ENCODE measurements around the gene PRKCA.
"Not testable (repeated sequence)": the region's sequence is repeated elsewhere in the genome, so short reads cannot be mapped to it uniquely, and the experiment has no call there.

Gene PRKCA

DNA sequence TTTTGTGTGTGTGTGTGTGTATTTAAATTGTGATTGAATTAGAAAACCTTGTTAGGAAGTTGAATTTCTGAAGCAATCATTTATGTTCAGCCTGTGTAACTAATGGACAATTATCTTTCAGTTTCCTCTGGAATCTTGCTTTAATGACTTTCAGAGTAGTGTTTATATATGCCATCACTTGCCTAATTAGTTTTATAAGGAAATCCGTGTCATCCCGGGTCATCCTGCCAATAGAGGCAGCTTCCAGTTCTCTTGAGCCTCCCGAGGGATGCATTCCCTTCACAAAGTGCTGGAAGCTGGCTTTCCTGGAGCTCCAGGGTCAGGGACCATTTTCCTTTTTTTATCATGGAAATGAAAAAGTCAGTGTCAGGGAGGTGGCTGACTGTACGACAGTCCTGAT, 42.9 kb downstream of the PRKCA start:
- Histone ChIP-seq H3K79me2 (ENCODE audit: low read length) (no peaks in the 10 kb centered on the region), H4K20me1 (ENCODE audit: insufficient read depth, low read length) (no peaks in the 10 kb centered on the region), H3K36me3 (replicated peaks; ENCODE audit: low read depth, low read length) (no peaks in the 10 kb centered on the region), H2AFZ (ENCODE audit: low read depth, low read length) (no peak overlapping the region), H3K4me2 (ENCODE audit: low read length) (no peak overlapping the region), H3K4me3 (ENCODE audit: low read length) (no peak overlapping the region), H3K9ac (ENCODE audit: low read length) (no peak overlapping the region), H3K27me3 (ENCODE audit: low read depth, low read length) (no peaks in the 10 kb centered on the region), H3K9me3 (ENCODE audit: insufficient read depth, low read length) (no peaks in the 10 kb centered on the region), H3K27ac (ENCODE audit: low read length) (no peak overlapping the region), H3K4me1 (ENCODE audit: low read length) (peaks cover 16% of the 10 kb centered on the region)
- no peak for TF ChIP-seq EZH2phosphoT487 (IDR thresholded peaks at IDR 0.05; ENCODE audit: low read depth)
- TF ChIP-seq, protein P1, sequence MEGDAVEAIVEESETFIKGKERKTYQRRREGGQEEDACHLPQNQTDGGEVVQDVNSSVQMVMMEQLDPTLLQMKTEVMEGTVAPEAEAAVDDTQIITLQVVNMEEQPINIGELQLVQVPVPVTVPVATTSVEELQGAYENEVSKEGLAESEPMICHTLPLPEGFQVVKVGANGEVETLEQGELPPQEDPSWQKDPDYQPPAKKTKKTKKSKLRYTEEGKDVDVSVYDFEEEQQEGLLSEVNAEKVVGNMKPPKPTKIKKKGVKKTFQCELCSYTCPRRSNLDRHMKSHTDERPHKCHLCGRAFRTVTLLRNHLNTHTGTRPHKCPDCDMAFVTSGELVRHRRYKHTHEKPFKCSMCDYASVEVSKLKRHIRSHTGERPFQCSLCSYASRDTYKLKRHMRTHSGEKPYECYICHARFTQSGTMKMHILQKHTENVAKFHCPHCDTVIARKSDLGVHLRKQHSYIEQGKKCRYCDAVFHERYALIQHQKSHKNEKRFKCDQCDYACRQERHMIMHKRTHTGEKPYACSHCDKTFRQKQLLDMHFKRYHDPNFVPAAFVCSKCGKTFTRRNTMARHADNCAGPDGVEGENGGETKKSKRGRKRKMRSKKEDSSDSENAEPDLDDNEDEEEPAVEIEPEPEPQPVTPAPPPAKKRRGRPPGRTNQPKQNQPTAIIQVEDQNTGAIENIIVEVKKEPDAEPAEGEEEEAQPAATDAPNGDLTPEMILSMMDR (IDR thresholded peaks at IDR 0.05; ENCODE audit: low read depth, low read length): no peak

DNA sequence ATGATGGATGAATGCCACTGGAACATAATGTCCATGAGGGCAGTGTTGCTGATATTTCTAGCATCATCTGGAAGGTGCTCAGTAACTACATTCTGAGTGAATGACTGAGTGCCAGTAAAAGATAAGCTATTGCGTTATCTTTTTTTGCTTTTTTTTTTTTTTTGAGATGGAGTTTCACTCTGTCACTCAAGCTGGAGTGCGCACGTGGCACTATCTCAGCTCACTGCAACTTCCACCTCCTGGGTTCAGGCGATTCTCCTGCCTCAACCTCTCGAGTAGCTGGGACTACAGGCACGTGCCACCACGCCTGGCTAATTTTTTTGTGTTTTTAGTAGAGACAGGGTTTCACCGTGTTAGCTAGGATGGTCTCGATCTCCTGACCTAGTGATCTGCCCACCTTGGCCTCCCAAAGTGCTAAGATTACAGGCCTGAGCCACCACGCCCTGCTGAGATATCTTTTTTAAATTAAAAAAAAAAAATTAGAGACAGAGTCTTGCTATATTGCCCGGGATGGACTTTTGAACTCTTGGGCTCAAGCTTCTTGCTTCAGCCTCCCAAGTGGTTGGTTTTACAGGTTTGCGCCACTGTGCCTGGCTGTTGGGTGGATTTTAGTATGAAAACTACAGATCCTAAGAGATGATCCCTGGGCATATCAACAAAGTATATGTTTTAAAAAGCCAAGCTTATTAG, 43.7 kb downstream of the PRKCA start:
- not testable (repeated sequence) for H3K36me3 ChIP-seq (replicated peaks; ENCODE audit: low read depth, low read length); H3K4me2 ChIP-seq (ENCODE audit: low read length); H3K79me2 ChIP-seq (ENCODE audit: low read length)

DNA sequence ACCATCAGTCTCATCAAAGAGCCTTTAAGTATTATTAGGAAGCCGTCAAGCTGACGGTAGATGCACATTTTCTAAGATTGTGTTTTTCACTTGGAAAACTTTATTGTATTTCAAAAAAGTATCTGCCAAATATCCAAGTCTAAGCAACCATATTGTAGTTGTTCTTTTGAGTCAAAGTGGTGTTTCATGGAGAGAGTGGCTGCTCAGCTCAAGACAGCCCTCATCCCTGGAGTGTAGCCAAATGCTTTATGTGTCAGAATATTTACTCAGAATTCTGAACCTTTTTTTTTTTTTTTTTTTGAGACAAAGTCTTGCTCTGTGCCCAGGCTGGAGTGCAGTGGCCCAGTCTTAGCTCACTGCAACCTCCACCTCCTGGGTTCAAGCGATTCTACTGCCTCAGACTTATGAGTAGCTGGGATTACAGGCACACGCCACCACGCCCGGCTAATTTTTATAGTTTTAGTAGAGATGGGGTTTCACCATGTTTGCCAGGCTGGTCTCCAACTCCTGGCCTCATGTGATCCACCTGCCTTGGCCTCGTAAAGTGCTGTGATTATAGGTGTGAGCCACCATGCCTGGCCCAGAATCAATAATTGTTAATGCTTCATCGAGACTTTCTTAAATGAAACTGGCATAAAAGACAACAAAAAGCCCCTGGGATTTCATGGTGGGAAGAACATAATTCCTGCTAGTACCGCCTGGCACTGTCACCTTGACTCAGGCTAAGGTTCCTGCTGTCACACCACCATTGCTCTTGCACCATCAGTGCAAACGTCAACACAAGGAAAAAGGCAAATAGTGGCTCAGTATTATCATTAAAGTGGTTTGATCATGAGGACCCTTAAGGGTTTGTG, 45.5 kb downstream of the PRKCA start:
- Histone ChIP-seq H4K20me1 (ENCODE audit: insufficient read depth, low read length) (no peaks in the 10 kb centered on the region), H3K27ac (ENCODE audit: low read length) (no peak overlapping the region), H3K27me3 (ENCODE audit: low read depth, low read length) (no peaks in the 10 kb centered on the region), H3K79me2 (ENCODE audit: low read length) (no peaks in the 10 kb centered on the region), H3K4me1 (ENCODE audit: low read length) (peaks cover 21% of the 10 kb centered on the region), H3K4me2 (ENCODE audit: low read length) (no peak overlapping the region), H3K9ac (ENCODE audit: low read length) (no peak overlapping the region), H3K36me3 (replicated peaks; ENCODE audit: low read depth, low read length) (no peaks in the 10 kb centered on the region), H3K9me3 (ENCODE audit: insufficient read depth, low read length) (no peaks in the 10 kb centered on the region), H3K4me3 (ENCODE audit: low read length) (no peak overlapping the region), H2AFZ (ENCODE audit: low read depth, low read length) (no peak overlapping the region)
- TF ChIP-seq, protein P1 (IDR thresholded peaks at IDR 0.05; ENCODE audit: low read depth, low read length): no peak
- TF ChIP-seq EZH2phosphoT487 (IDR thresholded peaks at IDR 0.05; ENCODE audit: low read depth): no peak

More for the DNA sequence above, 43.7 kb downstream of the PRKCA start:
- H3K4me3 ChIP-seq (ENCODE audit: low read length); H2AFZ ChIP-seq (ENCODE audit: low read depth, low read length); H3K27ac ChIP-seq (ENCODE audit: low read length); H3K27me3 ChIP-seq (ENCODE audit: low read depth, low read length); H3K9me3 ChIP-seq (ENCODE audit: insufficient read depth, low read length); H3K9ac ChIP-seq (ENCODE audit: low read length); H4K20me1 ChIP-seq (ENCODE audit: insufficient read depth, low read length): not testable (repeated sequence)
- H3K4me1 ChIP-seq (ENCODE audit: low read length): peaks cover 19% of the 10 kb centered on the region

DNA sequence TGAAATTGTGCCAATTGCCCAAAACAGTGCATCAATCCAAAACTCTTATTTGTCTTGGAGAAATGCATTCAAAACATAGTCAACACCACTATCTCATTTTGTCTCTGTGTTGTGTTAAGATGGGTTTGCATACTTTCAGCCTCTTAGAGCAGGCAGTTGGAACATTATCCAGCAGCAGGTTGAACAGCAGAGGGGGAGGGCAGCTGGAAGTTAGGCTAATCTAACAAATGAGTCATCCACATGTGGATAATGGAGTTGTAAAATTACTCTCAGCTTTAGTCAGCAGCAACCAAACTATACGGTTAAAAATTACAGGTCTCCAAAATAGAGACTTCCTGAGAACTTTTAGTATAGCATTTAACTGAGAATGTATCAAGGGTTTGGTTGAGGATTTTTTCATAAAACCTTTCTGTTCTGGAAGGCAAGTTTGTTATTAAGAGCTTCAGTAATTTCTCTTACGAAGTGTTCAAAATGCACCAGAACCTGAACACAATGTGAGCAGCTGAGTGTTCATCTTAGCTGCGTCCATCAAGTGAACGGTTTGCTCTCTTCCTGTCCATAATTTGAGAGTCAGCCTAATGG, 46.3 kb downstream of the PRKCA start:
- 0 out of 2 replicates have a peak, but pooled peaks cover under 1% of the 10 kb centered on the region for H3K27me3 ChIP-seq (ENCODE audit: low read depth, low read length)
- H3K79me2 ChIP-seq (ENCODE audit: low read length): no peaks in the 10 kb centered on the region
- H3K4me1 ChIP-seq (ENCODE audit: low read length): peaks cover 25% of the 10 kb centered on the region
- H3K27ac ChIP-seq (ENCODE audit: low read length): no peak overlapping the region
- H3K36me3 ChIP-seq (replicated peaks; ENCODE audit: low read depth, low read length): no peaks in the 10 kb centered on the region
- H3K9me3 ChIP-seq (ENCODE audit: insufficient read depth, low read length): no peaks in the 10 kb centered on the region
- no peak overlapping the region for H3K9ac ChIP-seq (ENCODE audit: low read length)
- H3K4me3 ChIP-seq (ENCODE audit: low read length): no peak overlapping the region
- TF ChIP-seq, protein P1 (IDR thresholded peaks at IDR 0.05; ENCODE audit: low read depth, low read length): no peak
- TF ChIP-seq EZH2phosphoT487 (IDR thresholded peaks at IDR 0.05; ENCODE audit: low read depth): no peak
- no peaks in the 10 kb centered on the region for H4K20me1 ChIP-seq (ENCODE audit: insufficient read depth, low read length)
- H2AFZ ChIP-seq (ENCODE audit: low read depth, low read length): no peak overlapping the region
- H3K4me2 ChIP-seq (ENCODE audit: low read length): no peak overlapping the region
